GM12891 (cell line): ENCODE results near the gene LILRA2.

ENCODE experiments used
- PAX5 ChIP-seq: IDR thresholded peaks from 2 replicates; pipeline ENCODE4 v1.6.1; 2011; ENCODE audit warnings: low read length, moderate library complexity, mild to moderate bottlenecking; ENCODE audit not compliant: insufficient read depth, severe bottlenecking
- POLR2A ChIP-seq: IDR thresholded peaks from 2 replicates; pipeline ENCODE4 v1.6.1; 2011; ENCODE audit warnings: low read depth, low read length, control low read depth
- POLR2AphosphoS5 ChIP-seq: IDR thresholded peaks from 2 replicates; pipeline ENCODE4 v1.6.1; 2011; ENCODE audit warnings: low read depth, low read length, control low read depth
- POU2F2 ChIP-seq: IDR thresholded peaks from 2 replicates; pipeline ENCODE4 v1.6.1; 2011; ENCODE audit warnings: low read depth, mild to moderate bottlenecking, control low read depth, low read length, moderate library complexity
- SPI1 ChIP-seq: IDR thresholded peaks from 2 replicates; pipeline ENCODE4 v1.6.1; 2011; ENCODE audit warnings: low read depth, low read length, control low read depth
- TAF1 ChIP-seq: IDR thresholded peaks from 2 replicates; pipeline ENCODE4 v1.6.1; 2011; ENCODE audit warnings: low read depth, low read length, control low read depth

DNA sequence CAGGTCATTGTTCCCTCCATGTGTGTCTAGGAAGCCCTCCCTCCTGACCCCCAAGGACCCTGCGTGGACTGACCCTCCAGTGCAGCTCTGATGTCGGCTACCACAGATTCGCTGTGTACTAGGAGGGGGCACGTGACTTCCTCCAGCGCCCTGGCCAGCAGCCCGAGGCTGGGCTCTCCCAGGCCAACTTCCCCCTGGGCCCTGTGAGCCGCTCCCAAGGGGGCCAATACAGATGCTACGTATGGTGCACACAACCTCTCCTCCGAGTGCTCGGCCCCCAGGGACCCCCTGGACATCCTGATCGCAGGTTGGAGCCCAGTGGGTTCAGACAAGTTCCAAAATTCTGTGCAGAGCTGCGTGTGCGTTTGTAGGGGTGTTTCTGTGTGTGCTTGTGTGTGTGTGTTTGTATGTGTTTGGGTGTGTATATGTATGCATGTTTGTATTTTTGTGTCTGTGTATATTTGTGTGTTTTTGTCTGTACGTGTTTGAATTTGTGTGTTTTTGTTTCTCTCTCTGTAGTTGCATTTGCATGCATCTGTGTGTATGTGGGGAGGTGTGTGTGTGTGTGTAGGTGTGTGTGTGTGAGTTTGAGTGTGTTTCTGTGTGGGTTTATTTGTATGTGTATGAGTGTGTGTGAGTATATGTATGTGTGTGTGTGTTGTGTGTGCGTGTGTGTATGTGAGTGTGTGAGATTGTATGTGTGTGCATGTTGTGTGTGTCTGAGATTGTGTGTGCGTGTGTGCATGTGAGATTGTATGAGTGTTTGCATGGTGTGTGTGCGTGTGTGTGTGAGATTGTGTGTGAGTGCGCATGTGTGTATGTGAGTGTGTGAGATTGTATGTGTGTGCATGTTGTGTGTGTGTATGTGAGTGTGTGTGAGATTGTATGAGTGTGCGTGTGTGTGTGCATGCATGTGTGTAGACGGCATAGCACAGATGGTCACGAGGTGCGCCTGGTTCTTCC, 21.4 kb upstream of the LILRA2 start:
- TF ChIP-seq POLR2AphosphoS5 (no peak), POU2F2 (no peak), POLR2A (no peak), TAF1 (no peak), PAX5 (no peak), SPI1 (no peak)
